SK-N-SH treated with all-trans-retinoic acid at 6 μM for 48 hours (cell line): ENCODE measurements around the gene FOXJ2.
"Not testable (repeated sequence)": the region's sequence is repeated elsewhere in the genome, so short reads cannot be mapped to it uniquely, and the experiment has no call there.

Experiments
- ATAC-seq: fragments of 200-7000 bp; cut with Tn5 transposase; 3 replicates; pipeline ENCODE4 v1.9.1; 2020; ENCODE audit warnings: mild to moderate bottlenecking, moderate library complexity
- ARNTL ChIP-seq: fragments of 450-650 bp; formaldehyde crosslinking; IDR thresholded peaks from 2 replicates; pipeline ENCODE4 v1.5.0; 2020; ENCODE audit warnings: low read depth, mild to moderate bottlenecking, moderate library complexity, borderline replicate concordance
- BACH2 ChIP-seq: fragments of 250-450 bp; sonication (Bioruptor Pico); IDR thresholded peaks from 2 replicates; pipeline ENCODE4 v1.9.0; 2021; ENCODE audit warnings: mild to moderate bottlenecking, borderline replicate concordance
- CSDC2 ChIP-seq: fragments of 250-450 bp; sonication (Bioruptor Pico); IDR thresholded peaks from 2 replicates; pipeline ENCODE4 v1.5.0; 2020; ENCODE audit warnings: mild to moderate bottlenecking, moderate library complexity
- GLIS3 ChIP-seq: fragments of 250-450 bp; sonication (Bioruptor Pico); IDR thresholded peaks from 2 replicates; pipeline ENCODE4 v1.5.0; 2020; ENCODE audit warnings: mild to moderate bottlenecking, moderate library complexity
- ISL1 ChIP-seq: fragments of 250-450 bp; sonication (Bioruptor Pico); IDR thresholded peaks from 2 replicates; pipeline ENCODE4 v2.1.2; 2022; ENCODE audit warnings: mild to moderate bottlenecking, moderate library complexity
- OSR1 ChIP-seq: fragments of 250-450 bp; sonication (Bioruptor Pico); IDR thresholded peaks from 2 replicates; pipeline ENCODE4 v1.8.0; 2022; ENCODE audit warnings: moderate library complexity, mild to moderate bottlenecking, inconsistent platforms
- POU6F1 ChIP-seq: fragments of 250-450 bp; sonication (Bioruptor Pico); IDR thresholded peaks from 2 replicates; pipeline ENCODE4 v1.8.0; 2021; ENCODE audit warnings: low read depth, mild to moderate bottlenecking, moderate library complexity, borderline replicate concordance
- PPARA ChIP-seq: fragments of 250-450 bp; sonication (Bioruptor Pico); IDR thresholded peaks from 2 replicates; pipeline ENCODE4 v1.5.0; 2020; ENCODE audit warnings: mild to moderate bottlenecking, borderline replicate concordance
- RARB ChIP-seq: fragments of 250-450 bp; sonication (Bioruptor Pico); IDR thresholded peaks from 2 replicates; pipeline ENCODE4 v1.8.0; 2021; ENCODE audit warnings: mild to moderate bottlenecking, moderate library complexity
- TCF4 ChIP-seq: fragments of 250-450 bp; sonication (Bioruptor Pico); IDR thresholded peaks from 2 replicates; pipeline ENCODE4 v1.8.0; 2021; ENCODE audit warnings: mild to moderate bottlenecking, moderate library complexity, borderline replicate concordance
- TOX ChIP-seq: fragments of 250-450 bp; sonication (Bioruptor Pico); IDR thresholded peaks from 2 replicates; pipeline ENCODE4 v1.8.0; 2021; ENCODE audit warnings: mild to moderate bottlenecking, moderate library complexity, borderline replicate concordance
- ZC3H10 ChIP-seq: fragments of 250-450 bp; sonication (Bioruptor Pico); IDR thresholded peaks from 2 replicates; pipeline ENCODE4 v1.5.1; 2021; ENCODE audit warnings: mild to moderate bottlenecking, moderate library complexity
- ZFP3 ChIP-seq: fragments of 250-450 bp; sonication (Bioruptor Pico); IDR thresholded peaks from 2 replicates; pipeline ENCODE4 v1.5.0; 2020; ENCODE audit warnings: mild to moderate bottlenecking, moderate library complexity
- ZFP30 ChIP-seq: fragments of 450-650 bp; formaldehyde crosslinking; IDR thresholded peaks from 2 replicates; pipeline ENCODE4 v1.5.0; 2022; ENCODE audit warnings: mild to moderate bottlenecking, moderate library complexity
- ZNF565 ChIP-seq: fragments of 450-650 bp; formaldehyde crosslinking; conservative IDR thresholded peaks from 2 replicates; pipeline ENCODE4 v1.5.0; 2020; ENCODE audit warnings: low read depth, mild to moderate bottlenecking, moderate library complexity
- ZNF70 ChIP-seq: fragments of 450-650 bp; formaldehyde crosslinking; IDR thresholded peaks from 2 replicates; pipeline ENCODE4 v1.5.0; 2020; ENCODE audit warnings: mild to moderate bottlenecking, moderate library complexity
- TF ChIP-seq, protein P1 (sequence below): fragments of 250-450 bp; sonication (Bioruptor Pico); IDR thresholded peaks from 2 replicates; pipeline ENCODE4 v1.5.0; 2020; ENCODE audit warnings: mild to moderate bottlenecking, moderate library complexity
- TF ChIP-seq, protein P2 (sequence below): fragments of 250-450 bp; sonication (Bioruptor Pico); IDR thresholded peaks from 2 replicates; pipeline ENCODE4 v1.5.1; 2021; ENCODE audit warnings: mild to moderate bottlenecking, moderate library complexity
- TF ChIP-seq, protein P3 (sequence below): fragments of 250-450 bp; sonication (Bioruptor Pico); IDR thresholded peaks from 2 replicates; pipeline ENCODE4 v1.8.0; 2020; ENCODE audit warnings: mild to moderate bottlenecking, moderate library complexity, borderline replicate concordance

Gene FOXJ2

GRCh38 chr12:8032242-8033152 is at the start of gene FOXJ2:
TSS of gene FOXJ2 (plus strand) at chr12:8032716. CDS start at chr12:8039833, 7,117 bp downstream.
- TF ChIP-seq ZC3H10 (CRISPR knock-in tag), result no peak
- peak; percentile 90 for ATAC-seq

DNA sequence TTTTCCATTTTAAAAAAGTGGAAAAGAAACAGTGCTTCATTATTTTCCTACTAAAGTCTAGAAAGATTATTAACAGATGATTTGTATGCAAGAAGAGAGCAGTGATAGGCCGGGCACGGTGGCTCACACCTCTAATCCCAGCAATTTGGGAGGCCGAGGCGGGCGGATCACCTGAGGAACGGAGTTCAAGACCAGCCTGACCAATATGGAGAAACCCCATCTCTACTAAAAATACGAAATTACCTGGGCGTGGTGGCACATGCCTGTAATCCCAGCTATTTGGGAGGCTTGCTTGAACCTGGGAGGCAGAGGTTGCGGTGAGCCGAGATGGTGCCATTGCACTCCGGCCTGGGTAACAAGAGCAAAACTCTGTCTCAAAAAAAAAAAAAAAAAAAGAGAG is 49.5 kb upstream of the FOXJ2 start:
- not testable (repeated sequence) for ATAC-seq

GRCh38 chr12:7983460-7983859 is 49.1 kb upstream of the FOXJ2 start:
- ATAC-seq, result not testable (repeated sequence)

DNA sequence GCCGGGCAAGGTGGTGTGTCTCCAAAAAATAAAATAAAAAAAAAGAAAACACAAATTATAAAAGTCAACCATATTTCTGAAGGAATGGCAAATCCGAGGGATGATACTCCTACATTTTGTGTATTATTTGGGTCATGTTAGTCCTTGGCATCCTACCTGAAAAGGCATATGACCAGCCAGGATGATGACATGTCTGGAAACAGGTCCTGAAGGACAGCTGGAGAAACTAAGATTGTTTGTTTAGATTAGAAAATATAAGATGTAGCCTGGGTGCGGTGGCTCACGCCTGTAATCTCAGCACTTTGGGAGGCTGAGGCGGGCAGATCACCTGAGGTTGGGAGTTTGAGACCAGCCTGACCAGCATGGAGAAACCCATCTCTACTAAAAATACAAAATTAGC is 47.6 kb upstream of the FOXJ2 start:
- ATAC-seq, result no peak
- TF ChIP-seq, protein P1, sequence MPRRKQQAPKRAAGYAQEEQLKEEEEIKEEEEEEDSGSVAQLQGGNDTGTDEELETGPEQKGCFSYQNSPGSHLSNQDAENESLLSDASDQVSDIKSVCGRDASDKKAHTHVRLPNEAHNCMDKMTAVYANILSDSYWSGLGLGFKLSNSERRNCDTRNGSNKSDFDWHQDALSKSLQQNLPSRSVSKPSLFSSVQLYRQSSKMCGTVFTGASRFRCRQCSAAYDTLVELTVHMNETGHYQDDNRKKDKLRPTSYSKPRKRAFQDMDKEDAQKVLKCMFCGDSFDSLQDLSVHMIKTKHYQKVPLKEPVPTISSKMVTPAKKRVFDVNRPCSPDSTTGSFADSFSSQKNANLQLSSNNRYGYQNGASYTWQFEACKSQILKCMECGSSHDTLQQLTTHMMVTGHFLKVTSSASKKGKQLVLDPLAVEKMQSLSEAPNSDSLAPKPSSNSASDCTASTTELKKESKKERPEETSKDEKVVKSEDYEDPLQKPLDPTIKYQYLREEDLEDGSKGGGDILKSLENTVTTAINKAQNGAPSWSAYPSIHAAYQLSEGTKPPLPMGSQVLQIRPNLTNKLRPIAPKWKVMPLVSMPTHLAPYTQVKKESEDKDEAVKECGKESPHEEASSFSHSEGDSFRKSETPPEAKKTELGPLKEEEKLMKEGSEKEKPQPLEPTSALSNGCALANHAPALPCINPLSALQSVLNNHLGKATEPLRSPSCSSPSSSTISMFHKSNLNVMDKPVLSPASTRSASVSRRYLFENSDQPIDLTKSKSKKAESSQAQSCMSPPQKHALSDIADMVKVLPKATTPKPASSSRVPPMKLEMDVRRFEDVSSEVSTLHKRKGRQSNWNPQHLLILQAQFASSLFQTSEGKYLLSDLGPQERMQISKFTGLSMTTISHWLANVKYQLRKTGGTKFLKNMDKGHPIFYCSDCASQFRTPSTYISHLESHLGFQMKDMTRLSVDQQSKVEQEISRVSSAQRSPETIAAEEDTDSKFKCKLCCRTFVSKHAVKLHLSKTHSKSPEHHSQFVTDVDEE (CRISPR knock-in tag), result no peak
- TF ChIP-seq TCF4 (CRISPR knock-in tag) (no peak), ZFP30 (CRISPR knock-in tag) (no peak), RARB (CRISPR knock-in tag) (no peak), GLIS3 (CRISPR knock-in tag) (no peak), ZNF565 (CRISPR knock-in tag) (no peak), TOX (CRISPR knock-in tag) (no peak), ZFP3 (no peak)
- TF ChIP-seq, all 23 proteins: peak for 0

DNA sequence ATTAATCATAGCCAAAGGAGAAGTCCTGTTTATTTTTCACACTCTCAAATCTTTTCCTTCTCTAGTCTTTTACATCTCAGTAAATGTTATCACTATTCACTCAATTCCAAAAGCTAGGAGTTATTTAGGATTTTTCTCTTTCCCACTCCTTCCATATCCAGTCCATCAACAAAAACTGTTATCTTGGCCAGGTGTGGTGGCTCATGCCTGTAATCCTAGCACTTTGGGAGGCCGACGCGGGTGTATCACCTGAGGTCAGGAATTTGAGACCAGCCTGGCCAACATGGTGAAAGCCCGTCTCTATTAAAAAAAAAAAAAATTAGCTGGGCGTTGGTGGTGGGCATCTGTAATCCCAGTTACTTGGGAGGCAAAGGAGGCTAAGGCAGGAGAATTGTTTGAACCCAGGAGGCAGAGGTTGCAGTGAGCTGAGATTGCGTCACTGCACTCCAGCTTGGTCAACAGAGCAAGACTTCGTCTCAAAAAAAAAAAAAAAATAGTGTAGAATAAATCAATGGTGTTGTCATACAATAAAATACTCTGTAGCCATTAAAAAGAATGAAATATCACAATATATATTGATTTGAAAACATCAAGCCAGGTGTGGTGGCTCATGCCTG is 46.6 kb upstream of the FOXJ2 start:
- ATAC-seq, result no peak
- no peak for TF ChIP-seq ZC3H10 (CRISPR knock-in tag)
- TF ChIP-seq, protein P1 (CRISPR knock-in tag), result no peak
- TF ChIP-seq, protein P2, sequence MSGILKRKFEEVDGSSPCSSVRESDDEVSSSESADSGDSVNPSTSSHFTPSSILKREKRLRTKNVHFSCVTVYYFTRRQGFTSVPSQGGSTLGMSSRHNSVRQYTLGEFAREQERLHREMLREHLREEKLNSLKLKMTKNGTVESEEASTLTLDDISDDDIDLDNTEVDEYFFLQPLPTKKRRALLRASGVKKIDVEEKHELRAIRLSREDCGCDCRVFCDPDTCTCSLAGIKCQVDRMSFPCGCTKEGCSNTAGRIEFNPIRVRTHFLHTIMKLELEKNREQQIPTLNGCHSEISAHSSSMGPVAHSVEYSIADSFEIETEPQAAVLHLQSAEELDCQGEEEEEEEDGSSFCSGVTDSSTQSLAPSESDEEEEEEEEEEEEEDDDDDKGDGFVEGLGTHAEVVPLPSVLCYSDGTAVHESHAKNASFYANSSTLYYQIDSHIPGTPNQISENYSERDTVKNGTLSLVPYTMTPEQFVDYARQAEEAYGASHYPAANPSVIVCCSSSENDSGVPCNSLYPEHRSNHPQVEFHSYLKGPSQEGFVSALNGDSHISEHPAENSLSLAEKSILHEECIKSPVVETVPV (CRISPR knock-in tag), result no peak
- no peak for TF ChIP-seq ISL1 (CRISPR knock-in tag)
- no peak for TF ChIP-seq ZNF565 (CRISPR knock-in tag)
- TF ChIP-seq BACH2 (CRISPR knock-in tag), result no peak
- no peak for TF ChIP-seq TOX (CRISPR knock-in tag)
- TF ChIP-seq GLIS3 (CRISPR knock-in tag), result no peak
- TF ChIP-seq, all 23 proteins: peak for 0

DNA sequence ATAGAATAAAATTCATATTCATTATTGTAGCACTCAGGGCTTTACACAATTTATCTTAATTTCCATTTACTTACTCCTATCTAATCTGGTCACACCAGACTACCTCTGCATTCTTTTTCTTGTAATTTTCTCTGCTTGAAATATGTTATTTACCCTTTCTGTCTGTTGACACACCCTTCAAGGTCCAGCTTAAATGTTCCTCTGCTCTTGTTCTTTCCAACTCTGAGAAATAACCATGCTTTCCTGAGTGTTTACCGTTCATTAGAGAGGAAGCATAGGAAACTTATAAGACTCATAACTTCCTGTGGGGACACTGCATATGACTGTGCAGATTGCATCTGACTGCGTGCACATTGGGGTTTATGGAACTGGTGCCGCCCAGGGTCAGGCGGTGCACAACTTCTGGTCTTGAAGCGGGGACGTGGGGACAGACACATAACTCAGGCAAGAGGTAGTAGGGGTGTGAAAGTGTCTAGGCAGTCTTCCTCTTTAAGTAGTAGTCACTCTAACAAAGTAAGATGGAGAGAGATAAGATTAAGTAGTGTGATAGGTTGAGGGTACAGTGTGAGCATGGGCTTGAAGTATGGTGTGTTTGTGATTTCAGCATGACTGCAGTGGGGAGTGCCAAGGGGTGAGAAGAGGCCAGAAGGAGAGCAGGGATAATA is 42.6 kb upstream of the FOXJ2 start:
- ATAC-seq, result no peak
- TF ChIP-seq, protein P3, sequence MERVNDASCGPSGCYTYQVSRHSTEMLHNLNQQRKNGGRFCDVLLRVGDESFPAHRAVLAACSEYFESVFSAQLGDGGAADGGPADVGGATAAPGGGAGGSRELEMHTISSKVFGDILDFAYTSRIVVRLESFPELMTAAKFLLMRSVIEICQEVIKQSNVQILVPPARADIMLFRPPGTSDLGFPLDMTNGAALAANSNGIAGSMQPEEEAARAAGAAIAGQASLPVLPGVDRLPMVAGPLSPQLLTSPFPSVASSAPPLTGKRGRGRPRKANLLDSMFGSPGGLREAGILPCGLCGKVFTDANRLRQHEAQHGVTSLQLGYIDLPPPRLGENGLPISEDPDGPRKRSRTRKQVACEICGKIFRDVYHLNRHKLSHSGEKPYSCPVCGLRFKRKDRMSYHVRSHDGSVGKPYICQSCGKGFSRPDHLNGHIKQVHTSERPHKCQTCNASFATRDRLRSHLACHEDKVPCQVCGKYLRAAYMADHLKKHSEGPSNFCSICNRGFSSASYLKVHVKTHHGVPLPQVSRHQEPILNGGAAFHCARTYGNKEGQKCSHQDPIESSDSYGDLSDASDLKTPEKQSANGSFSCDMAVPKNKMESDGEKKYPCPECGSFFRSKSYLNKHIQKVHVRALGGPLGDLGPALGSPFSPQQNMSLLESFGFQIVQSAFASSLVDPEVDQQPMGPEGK (CRISPR knock-in tag), result no peak
- TF ChIP-seq ISL1 (CRISPR knock-in tag), result no peak
- no peak for TF ChIP-seq ARNTL (CRISPR knock-in tag)
- no peak for TF ChIP-seq RARB (CRISPR knock-in tag)
- TF ChIP-seq PPARA (CRISPR knock-in tag), result no peak
- no peak for TF ChIP-seq ZC3H10 (CRISPR knock-in tag)
- TF ChIP-seq ZNF565 (CRISPR knock-in tag), result no peak
- TF ChIP-seq ZNF70 (CRISPR knock-in tag), result no peak
- no peak for TF ChIP-seq CSDC2 (CRISPR knock-in tag)
- no peak for TF ChIP-seq POU6F1 (CRISPR knock-in tag)
- no peak for TF ChIP-seq TOX (CRISPR knock-in tag)
- TF ChIP-seq OSR1 (CRISPR knock-in tag), result no peak
